GM12878 (cell line): ENCODE data around the gene SCGB2B2. TPM values are rescaled to one million over a fixed set of nuclear protein-coding genes. Genes with fewer than 3 reads are reported as not detected.

Source experiments
- BHLHE40 ChIP-seq, 2 experiments: fragments of 450-650 bp in 1 of 2; IDR thresholded peaks; 2 replicates each; pipeline ENCODE4 v1.6.1; 2011 to 2017; ENCODE audit warnings: low read depth in 2 of 2, borderline replicate concordance in 1 of 2, improper control_type of control experiment in 1 of 2, low read length in 1 of 2, mild to moderate bottlenecking in 1 of 2
- BMI1 ChIP-seq: fragments of 450-650 bp; IDR thresholded peaks from 2 replicates; pipeline ENCODE4 v1.6.1; 2016; ENCODE audit warnings: mild to moderate bottlenecking, moderate library complexity, borderline replicate concordance
- CEBPB ChIP-seq, 2 experiments: fragments of 150-350 bp in 1 of 2; IDR thresholded peaks; 2 replicates each; pipeline ENCODE4 v1.6.1; 2012 to 2014; ENCODE audit warnings: low read depth in 2 of 2, low read length in 2 of 2, borderline replicate concordance in 1 of 2, inconsistent platforms in 1 of 2
- CHD1 ChIP-seq: IDR thresholded peaks from 2 replicates; pipeline ENCODE4 v1.6.1; 2012; ENCODE audit warnings: low read depth, low read length, improper control_type of control experiment
- CHD4 ChIP-seq: fragments of 200-600 bp; sonication (generic); IDR thresholded peaks from 2 replicates; pipeline ENCODE4 v1.6.1; 2016; ENCODE audit warnings: mild to moderate bottlenecking
- EP300 ChIP-seq, 2 experiments: fragments of 150-350 bp in 1 of 2; IDR thresholded peaks; 2 replicates each; pipeline ENCODE4 v1.6.1; 2011 to 2012; ENCODE audit warnings: low read depth in 2 of 2, low read length in 2 of 2, borderline replicate concordance in 1 of 2, improper control_type of control experiment in 1 of 2, inconsistent platforms in 1 of 2; ENCODE audit not compliant: control insufficient read depth in 1 of 2
- HDAC2 ChIP-seq: fragments of 200-600 bp; sonication (generic); IDR thresholded peaks from 2 replicates; pipeline ENCODE4 v1.6.1; 2017
- IRF4 ChIP-seq: IDR thresholded peaks from 2 replicates; pipeline ENCODE4 v1.6.1; 2011; ENCODE audit warnings: low read depth, low read length
- KAT2A ChIP-seq: conservative IDR thresholded peaks from 2 replicates; pipeline ENCODE4 v1.6.1; 2011; ENCODE audit warnings: low read depth, low read length; ENCODE audit not compliant: control insufficient read depth
- LARP7 ChIP-seq: fragments of 450-650 bp; IDR thresholded peaks from 2 replicates; pipeline ENCODE4 v1.6.1; 2017; ENCODE audit warnings: mild to moderate bottlenecking
- POLR2AphosphoS5 ChIP-seq: IDR thresholded peaks from 2 replicates; pipeline ENCODE4 v1.6.1; 2011; ENCODE audit warnings: mild to moderate bottlenecking, low read length, inconsistent platforms
- RAD21 ChIP-seq: IDR thresholded peaks from 2 replicates; pipeline ENCODE4 v1.6.1; 2011; ENCODE audit warnings: mild to moderate bottlenecking, low read depth, low read length, moderate library complexity; ENCODE audit not compliant: insufficient read depth
- RELA ChIP-seq: fragments of 450-650 bp; IDR thresholded peaks from 2 replicates; pipeline ENCODE4 v1.8.0; 2014; ENCODE audit warnings: borderline replicate concordance; ENCODE audit not compliant: partially characterized antibody
- SIX5 ChIP-seq: IDR thresholded peaks from 2 replicates; pipeline ENCODE4 v1.6.1; 2011; ENCODE audit warnings: mild to moderate bottlenecking, low read depth, low read length, moderate library complexity; ENCODE audit not compliant: severe bottlenecking
- SREBF2 ChIP-seq: IDR thresholded peaks from 2 replicates; pipeline ENCODE4 v1.6.1; 2012; ENCODE audit warnings: mild to moderate bottlenecking, low read length
- STAT3 ChIP-seq: IDR thresholded peaks from 2 replicates; pipeline ENCODE4 v1.6.1; 2011; ENCODE audit warnings: low read depth, low read length, improper control_type of control experiment
- TARDBP ChIP-seq: IDR thresholded peaks from 2 replicates; pipeline ENCODE4 v1.6.1; 2016; ENCODE audit warnings: borderline replicate concordance
- TCF12 ChIP-seq: IDR thresholded peaks from 2 replicates; pipeline ENCODE4 v1.6.1; 2011; ENCODE audit warnings: low read depth, mild to moderate bottlenecking, low read length
- ZBED1 ChIP-seq: IDR thresholded peaks from 2 replicates; pipeline ENCODE4 v1.6.1; 2016; ENCODE audit warnings: borderline replicate concordance
- ZNF24 ChIP-seq: fragments of 450-650 bp; IDR thresholded peaks from 2 replicates; pipeline ENCODE4 v1.6.1; 2017; ENCODE audit warnings: antibody characterized with exemption, mild to moderate bottlenecking
- ZNF622 ChIP-seq: fragments of 450-650 bp; IDR thresholded peaks from 2 replicates; pipeline ENCODE4 v1.6.1; 2017; ENCODE audit warnings: mild to moderate bottlenecking, inconsistent platforms
- polyA plus RNA-seq, 11 experiments: library from polyadenylated mRNA; depleted of rRNA in 4 of 11; unstranded in 6 of 11; stranded (reverse) in 5 of 11; fragments of >200 nt; fragmentation: Nextera tagmentation in 4 of 11; fragmentation: Illumina TruSeq in 1 of 11; extraction: Ambion mirVana in 4 of 11; extraction: Trizol in 1 of 11; gene quantifications; 1 replicate in 1 of 11; 2 replicates in 10 of 11; pipeline versions ENCODE4 v1.2.1 to v1.2.3, GENCODE V29; 2011 to 2016; ENCODE audit warnings: inconsistent platforms in 2 of 11, missing spikeins in 2 of 11, low read depth in 1 of 11
- total RNA-seq, 4 experiments: library from RNA; depleted of rRNA in 3 of 4; stranded (reverse); fragments of >200 nt in 3 of 4; fragmentation: Illumina TruSeq in 1 of 4; extraction: Trizol in 1 of 4; gene quantifications; 2 replicates each; pipeline versions ENCODE4 v1.2.1 to v1.2.3, GENCODE V29; 2013 to 2021
- TF ChIP-seq, protein P1 (sequence below): fragments of 450-650 bp; IDR thresholded peaks from 2 replicates; pipeline ENCODE4 v1.6.1; 2017; ENCODE audit warnings: borderline replicate concordance
- TF ChIP-seq, protein P2 (sequence below): fragments of 450-650 bp; conservative IDR thresholded peaks from 2 replicates; pipeline ENCODE4 v1.6.1; 2017; ENCODE audit warnings: mild to moderate bottlenecking, moderate library complexity
- TF ChIP-seq, protein P3 (sequence below): IDR thresholded peaks from 2 replicates; pipeline ENCODE4 v1.6.1; 2012; ENCODE audit warnings: low read depth, low read length, improper control_type of control experiment
- TF ChIP-seq, protein P4 (sequence below): fragments of 450-650 bp; IDR thresholded peaks from 2 replicates; pipeline ENCODE4 v1.6.1; 2017; ENCODE audit warnings: mild to moderate bottlenecking, low read depth, inconsistent platforms; ENCODE audit not compliant: poor library complexity, severe bottlenecking

Gene SCGB2B2
- total and polyA plus RNA-seq, 10 of the 15 experiments (the other 5 are each of a cell fraction or from before 2014, with no cell fraction given) = 0.06 to 0.35 (median 0.21) TPM; not detected in 6

DNA sequence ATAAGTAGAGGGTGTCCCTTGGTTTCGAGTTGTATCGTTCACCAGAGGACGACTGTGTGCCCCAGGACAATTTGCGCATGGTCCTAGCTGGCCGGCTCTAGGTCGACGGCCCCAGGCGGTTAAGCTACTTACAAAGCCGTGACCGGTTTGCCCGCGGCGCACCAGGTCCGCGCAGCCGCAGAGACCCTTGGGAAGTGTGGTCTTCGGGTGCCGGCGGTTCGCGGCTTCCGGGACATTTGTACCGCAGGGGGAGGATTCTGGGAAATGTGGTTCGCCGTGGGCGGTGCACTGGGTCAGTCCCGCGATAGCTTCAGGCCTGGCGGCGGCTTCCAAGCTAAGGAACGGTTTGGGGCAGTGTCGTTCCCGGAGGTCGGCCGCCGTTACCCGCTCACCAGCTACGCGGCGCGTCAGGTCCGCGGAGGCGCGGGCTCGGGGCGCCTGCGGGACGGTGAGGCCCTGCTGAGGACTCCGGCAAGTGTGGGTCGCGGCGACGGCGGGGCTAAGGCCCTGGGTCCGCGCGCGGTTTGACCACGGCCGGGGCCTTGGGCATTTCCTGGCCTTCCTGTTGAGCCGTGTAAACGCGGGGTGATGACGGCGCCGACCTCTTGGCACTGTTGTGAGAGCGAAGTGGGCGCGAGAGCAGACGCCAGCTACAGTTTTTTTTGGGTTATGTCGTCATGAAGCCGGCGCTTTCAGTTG is 576 bp upstream of the SCGB2B2 start, which contains the start of gene ZNF302 (continued):
- TF ChIP-seq, protein P1, sequence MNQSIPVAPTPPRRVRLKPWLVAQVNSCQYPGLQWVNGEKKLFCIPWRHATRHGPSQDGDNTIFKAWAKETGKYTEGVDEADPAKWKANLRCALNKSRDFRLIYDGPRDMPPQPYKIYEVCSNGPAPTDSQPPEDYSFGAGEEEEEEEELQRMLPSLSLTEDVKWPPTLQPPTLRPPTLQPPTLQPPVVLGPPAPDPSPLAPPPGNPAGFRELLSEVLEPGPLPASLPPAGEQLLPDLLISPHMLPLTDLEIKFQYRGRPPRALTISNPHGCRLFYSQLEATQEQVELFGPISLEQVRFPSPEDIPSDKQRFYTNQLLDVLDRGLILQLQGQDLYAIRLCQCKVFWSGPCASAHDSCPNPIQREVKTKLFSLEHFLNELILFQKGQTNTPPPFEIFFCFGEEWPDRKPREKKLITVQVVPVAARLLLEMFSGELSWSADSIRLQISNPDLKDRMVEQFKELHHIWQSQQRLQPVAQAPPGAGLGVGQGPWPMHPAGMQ = no peak
- TF ChIP-seq EP300 (IDR thresholded peaks at IDR 0.05; ENCODE audit: borderline replicate concordance in 1 of 2, control insufficient read depth in 1 of 2, low read depth in 2 of 2, low read length in 2 of 2) (no peak; a peak in 1 of 4 replicates), ZNF24 (no peak), HDAC2 (no peak), CHD1 (0 out of 2 replicates have a peak, but pooled peaks have one; percentile 51), BMI1 (no peak), ZBED1 (no peak), CHD4 (no peak), TCF12 (no peak), ZNF622 (no peak), RELA (peak; percentile 27), SREBF2 (no peak), IRF4 (peak; percentile 56; the same call in 1 of the 2 replicates), KAT2A (no peak), RAD21 (no peak), CEBPB (IDR thresholded peaks at IDR 0.05; ENCODE audit: borderline replicate concordance in 1 of 2, low read depth in 2 of 2, low read length in 2 of 2) (no peak), TARDBP (no peak), LARP7 (peak; percentile 92), SIX5 (peak; percentile 75), STAT3 (no peak), BHLHE40 (IDR thresholded peaks at IDR 0.05; ENCODE audit: borderline replicate concordance in 1 of 2, low read depth in 2 of 2, low read length in 1 of 2) (peak in 1 of 2 experiments; percentile 39; a peak in 1 of 4 replicates), POLR2AphosphoS5 (peak; percentile 84)
- TF ChIP-seq, protein P2, sequence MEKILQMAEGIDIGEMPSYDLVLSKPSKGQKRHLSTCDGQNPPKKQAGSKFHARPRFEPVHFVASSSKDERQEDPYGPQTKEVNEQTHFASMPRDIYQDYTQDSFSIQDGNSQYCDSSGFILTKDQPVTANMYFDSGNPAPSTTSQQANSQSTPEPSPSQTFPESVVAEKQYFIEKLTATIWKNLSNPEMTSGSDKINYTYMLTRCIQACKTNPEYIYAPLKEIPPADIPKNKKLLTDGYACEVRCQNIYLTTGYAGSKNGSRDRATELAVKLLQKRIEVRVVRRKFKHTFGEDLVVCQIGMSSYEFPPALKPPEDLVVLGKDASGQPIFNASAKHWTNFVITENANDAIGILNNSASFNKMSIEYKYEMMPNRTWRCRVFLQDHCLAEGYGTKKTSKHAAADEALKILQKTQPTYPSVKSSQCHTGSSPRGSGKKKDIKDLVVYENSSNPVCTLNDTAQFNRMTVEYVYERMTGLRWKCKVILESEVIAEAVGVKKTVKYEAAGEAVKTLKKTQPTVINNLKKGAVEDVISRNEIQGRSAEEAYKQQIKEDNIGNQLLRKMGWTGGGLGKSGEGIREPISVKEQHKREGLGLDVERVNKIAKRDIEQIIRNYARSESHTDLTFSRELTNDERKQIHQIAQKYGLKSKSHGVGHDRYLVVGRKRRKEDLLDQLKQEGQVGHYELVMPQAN = peak; percentile 80
- TF ChIP-seq, protein P3, sequence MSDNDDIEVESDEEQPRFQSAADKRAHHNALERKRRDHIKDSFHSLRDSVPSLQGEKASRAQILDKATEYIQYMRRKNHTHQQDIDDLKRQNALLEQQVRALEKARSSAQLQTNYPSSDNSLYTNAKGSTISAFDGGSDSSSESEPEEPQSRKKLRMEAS = no peak; the same call in 1 of the 2 replicates
- TF ChIP-seq, protein P4, sequence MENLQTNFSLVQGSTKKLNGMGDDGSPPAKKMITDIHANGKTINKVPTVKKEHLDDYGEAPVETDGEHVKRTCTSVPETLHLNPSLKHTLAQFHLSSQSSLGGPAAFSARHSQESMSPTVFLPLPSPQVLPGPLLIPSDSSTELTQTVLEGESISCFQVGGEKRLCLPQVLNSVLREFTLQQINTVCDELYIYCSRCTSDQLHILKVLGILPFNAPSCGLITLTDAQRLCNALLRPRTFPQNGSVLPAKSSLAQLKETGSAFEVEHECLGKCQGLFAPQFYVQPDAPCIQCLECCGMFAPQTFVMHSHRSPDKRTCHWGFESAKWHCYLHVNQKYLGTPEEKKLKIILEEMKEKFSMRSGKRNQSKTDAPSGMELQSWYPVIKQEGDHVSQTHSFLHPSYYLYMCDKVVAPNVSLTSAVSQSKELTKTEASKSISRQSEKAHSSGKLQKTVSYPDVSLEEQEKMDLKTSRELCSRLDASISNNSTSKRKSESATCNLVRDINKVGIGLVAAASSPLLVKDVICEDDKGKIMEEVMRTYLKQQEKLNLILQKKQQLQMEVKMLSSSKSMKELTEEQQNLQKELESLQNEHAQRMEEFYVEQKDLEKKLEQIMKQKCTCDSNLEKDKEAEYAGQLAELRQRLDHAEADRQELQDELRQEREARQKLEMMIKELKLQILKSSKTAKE = no peak
